GM10248 (cell line): ENCODE results near the gene SEPTIN11.

Source experiments
- CTCF ChIA-PET: fragments of 300-600 bp; sonication (Branson Sonifier 250); formaldehyde crosslinking; extraction: SDS; loops from one replicate; lab custom pipeline; 2021; ENCODE audit warnings: antibody characterized with exemption; lab: Yijun Ruan, JAX
- POLR2A ChIA-PET: fragments of 350-650 bp; sonication (Branson Sonifier 250); formaldehyde crosslinking; extraction: SDS; loops from one replicate; lab custom pipeline; 2020; ENCODE audit warnings: antibody characterized with exemption; lab: Yijun Ruan, JAX
- DNase-seq: peaks from one replicate; pipeline ENCODE4 v3.0.0; 2012; ENCODE audit errors: extremely low spot score
- CTCF ChIP-seq: IDR thresholded peaks from 2 replicates; pipeline ENCODE4 v1.5.1; 2012; ENCODE audit warnings: mild to moderate bottlenecking, low read depth; ENCODE audit errors: extremely low read depth, missing control alignments, control extremely low read depth

Gene SEPTIN11

GRCh38 chr4:76974150-76974549, 24.6 kb downstream of the SEPTIN11 start:
- CTCF ChIA-PET: interaction anchor here (0.6 to 3.1 kb wide), 3 partner anchors 13 to 21 kb away, joined by 3 to 9 read pairs (median 4); no protein-coding TSS in a partner anchor
- POLR2A ChIA-PET: no interaction called here
- no peak for TF ChIP-seq CTCF
- no peak for DNase-seq

GRCh38 chr4:76977113-76977512, 27.6 kb downstream of the SEPTIN11 start:
- CTCF ChIA-PET: interaction anchor here (1.3 to 2.7 kb wide), 7 partner anchors 9 to 24 kb away, joined by 3 to 10 read pairs (median 6); no protein-coding TSS in a partner anchor

GRCh38 chr4:76977736-76978350, 28.3 kb downstream of the SEPTIN11 start:
- TF ChIP-seq CTCF: no peak
- ChIA-PET CTCF (interaction anchor here (1.3 to 2.7 kb wide), 6 partner anchors 8 to 17 kb away, joined by 3 to 10 read pairs (median 6); no protein-coding TSS in a partner anchor), POLR2A (no interaction called here)
- DNase-seq: no peak

More at GRCh38 chr4:76977113-76977512, 27.6 kb downstream of the SEPTIN11 start:
- DNase-seq: no peak
- TF ChIP-seq CTCF: no peak
- POLR2A ChIA-PET: no interaction called here

- POLR2A ChIA-PET: no interaction called here
- DNase-seq: no peak
- CTCF ChIA-PET: no interaction called here
- TF ChIP-seq CTCF: no peak
These were observed 29.7 kb downstream of the SEPTIN11 start for GRCh38 chr4:76979236-76979635.

- ChIA-PET POLR2A (interaction anchor here (0.7 kb wide), 1 partner anchor 15 kb away, joined by 3 read pairs; no protein-coding TSS in a partner anchor), CTCF (interaction anchor here (1.3 to 1.6 kb wide), 3 partner anchors 9 to 28 kb away, joined by 4 to 6 read pairs (median 4); no protein-coding TSS in a partner anchor)
- no peak for DNase-seq
- no peak for TF ChIP-seq CTCF
These were observed 30.7 kb downstream of the SEPTIN11 start for GRCh38 chr4:76980261-76980660.

GRCh38 chr4:76981644-76982043, 32.1 kb downstream of the SEPTIN11 start:
- ChIA-PET CTCF (interaction anchor here (0.8 to 1.6 kb wide), 5 partner anchors 8 to 29 kb away, joined by 3 to 6 read pairs (median 4); no protein-coding TSS in a partner anchor), POLR2A (interaction anchor here (1.6 kb wide), 1 partner anchor 31 kb away, joined by 3 read pairs; no protein-coding TSS in a partner anchor)
- no peak for TF ChIP-seq CTCF
- DNase-seq: no peak
